H1 (cell line): ENCODE results near the gene HOGA1. TPM values are rescaled to one million over a fixed set of nuclear protein-coding genes. Genes with fewer than 3 reads are reported as not detected.

Source experiments
- BCL11A ChIP-seq, 2 experiments: IDR thresholded peaks; one replicate each; pipeline ENCODE4 v1.6.1; 2011; ENCODE audit warnings: low read depth in 2 of 2, low read length in 2 of 2, mild to moderate bottlenecking in 2 of 2
- HDAC2 ChIP-seq, 2 experiments: fragments of 300-600 bp in 1 of 2; sonication (generic) in 1 of 2; IDR thresholded peaks; 2 replicates each; pipeline ENCODE4 v1.6.1; 2011 to 2012; ENCODE audit warnings: low read depth in 2 of 2, low read length in 2 of 2, mild to moderate bottlenecking in 2 of 2, moderate library complexity in 2 of 2, borderline replicate concordance in 1 of 2, inconsistent platforms in 1 of 2
- JUND ChIP-seq: IDR thresholded peaks from 2 replicates; pipeline ENCODE4 v1.6.1; 2011; ENCODE audit warnings: mild to moderate bottlenecking, improper control_type of control experiment, low read length
- KDM4A ChIP-seq: IDR thresholded peaks from one replicate; pipeline ENCODE4 v1.7.1; 2012; ENCODE audit warnings: low read depth, mild to moderate bottlenecking, moderate library complexity, low read length, inconsistent platforms; ENCODE audit not compliant: severe bottlenecking
- SAP30 ChIP-seq: fragments of 300-600 bp; sonication (generic); IDR thresholded peaks from 2 replicates; pipeline ENCODE4 v1.7.1; 2012; ENCODE audit warnings: low read length, moderate library complexity, mild to moderate bottlenecking, inconsistent platforms; ENCODE audit not compliant: insufficient read depth, insufficient replicate concordance
- TBP ChIP-seq: IDR thresholded peaks from 2 replicates; pipeline ENCODE4 v1.6.1; 2011; ENCODE audit warnings: low read depth, low read length, improper control_type of control experiment
- polyA plus RNA-seq, 7 experiments: library from polyadenylated mRNA; depleted of rRNA in 3 of 7; stranded (reverse) in 5 of 7; unstranded in 2 of 7; fragments of >200 nt in 5 of 7; fragments of 200-250 nt in 2 of 7; gene quantifications; 1 replicate in 5 of 7; 2 replicates in 1 of 7; 4 replicates in 1 of 7; pipeline versions ENCODE4 v1.2.1 to v1.2.3, GENCODE V29; 2011 to 2013; ENCODE audit warnings: missing spikeins in 2 of 7, mixed read lengths in 2 of 7
- total RNA-seq: library from RNA; stranded (reverse); fragmentation: NEBNext Ultra II Directional; extraction: Animal tissue kit (Norgen Biotek cat#: 25700); gene quantifications from 2 replicates; pipeline ENCODE4 v1.2.1, GENCODE V29; 2021
- TF ChIP-seq, protein P1 (sequence below): fragments of 300-600 bp; sonication (generic); IDR thresholded peaks from 2 replicates; pipeline ENCODE4 v1.7.1; 2012; ENCODE audit warnings: low read length, moderate library complexity, mild to moderate bottlenecking, inconsistent platforms; ENCODE audit not compliant: insufficient replicate concordance

HOGA1 gene
- total and polyA plus RNA-seq, 2 of the 8 experiments (the other 6 are each of a cell fraction or from before 2014, with no cell fraction given) = 0.28 to 1.00 TPM

DNA sequence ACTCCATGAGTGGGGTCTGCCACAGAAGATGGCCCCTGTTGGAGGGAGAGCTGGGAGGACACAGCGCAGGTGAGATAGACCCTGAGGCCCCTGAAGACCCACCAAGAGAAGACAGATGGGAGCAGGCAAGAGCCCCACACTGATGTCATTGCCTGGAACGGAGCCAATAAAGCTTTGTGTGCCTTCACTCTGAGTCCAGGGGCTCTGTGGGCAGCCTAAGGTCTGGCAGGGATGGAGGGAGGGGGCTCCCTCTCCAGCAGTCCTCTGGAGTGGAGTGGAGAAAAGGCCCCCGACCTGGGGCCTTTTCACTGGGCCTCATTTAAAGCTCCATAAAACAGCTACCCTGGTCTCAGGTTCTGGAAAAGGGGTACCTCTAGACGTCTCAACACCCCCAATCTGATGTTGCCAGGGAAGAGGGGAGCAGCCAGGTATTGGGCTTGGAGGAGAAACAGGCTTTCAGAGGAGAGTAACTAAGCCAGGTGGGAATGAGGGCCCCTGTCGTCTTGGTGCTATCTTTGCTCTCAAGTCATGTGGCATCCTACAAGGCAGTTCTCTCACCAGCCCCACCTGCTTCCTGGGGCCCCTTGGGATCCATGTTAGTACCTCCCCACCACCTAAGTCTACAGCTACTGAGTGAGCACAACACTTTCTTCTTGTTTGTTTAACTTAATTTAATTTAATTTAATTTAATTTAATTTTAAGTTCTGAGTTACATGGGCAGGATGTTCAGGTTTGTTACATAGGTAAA is 6.7 kb downstream of the HOGA1 start (continued):
- TF ChIP-seq SAP30 = no peak
- TF ChIP-seq BCL11A (IDR thresholded peaks at IDR 0.05; ENCODE audit: low read depth in 2 of 2, low read length in 2 of 2) = no peak
- no peak for TF ChIP-seq JUND
- no peak for TF ChIP-seq TBP
- no peak for TF ChIP-seq KDM4A
- no peak for TF ChIP-seq HDAC2 (IDR thresholded peaks at IDR 0.05; ENCODE audit: borderline replicate concordance in 1 of 2, low read depth in 2 of 2, low read length in 2 of 2)
- TF ChIP-seq, protein P1, sequence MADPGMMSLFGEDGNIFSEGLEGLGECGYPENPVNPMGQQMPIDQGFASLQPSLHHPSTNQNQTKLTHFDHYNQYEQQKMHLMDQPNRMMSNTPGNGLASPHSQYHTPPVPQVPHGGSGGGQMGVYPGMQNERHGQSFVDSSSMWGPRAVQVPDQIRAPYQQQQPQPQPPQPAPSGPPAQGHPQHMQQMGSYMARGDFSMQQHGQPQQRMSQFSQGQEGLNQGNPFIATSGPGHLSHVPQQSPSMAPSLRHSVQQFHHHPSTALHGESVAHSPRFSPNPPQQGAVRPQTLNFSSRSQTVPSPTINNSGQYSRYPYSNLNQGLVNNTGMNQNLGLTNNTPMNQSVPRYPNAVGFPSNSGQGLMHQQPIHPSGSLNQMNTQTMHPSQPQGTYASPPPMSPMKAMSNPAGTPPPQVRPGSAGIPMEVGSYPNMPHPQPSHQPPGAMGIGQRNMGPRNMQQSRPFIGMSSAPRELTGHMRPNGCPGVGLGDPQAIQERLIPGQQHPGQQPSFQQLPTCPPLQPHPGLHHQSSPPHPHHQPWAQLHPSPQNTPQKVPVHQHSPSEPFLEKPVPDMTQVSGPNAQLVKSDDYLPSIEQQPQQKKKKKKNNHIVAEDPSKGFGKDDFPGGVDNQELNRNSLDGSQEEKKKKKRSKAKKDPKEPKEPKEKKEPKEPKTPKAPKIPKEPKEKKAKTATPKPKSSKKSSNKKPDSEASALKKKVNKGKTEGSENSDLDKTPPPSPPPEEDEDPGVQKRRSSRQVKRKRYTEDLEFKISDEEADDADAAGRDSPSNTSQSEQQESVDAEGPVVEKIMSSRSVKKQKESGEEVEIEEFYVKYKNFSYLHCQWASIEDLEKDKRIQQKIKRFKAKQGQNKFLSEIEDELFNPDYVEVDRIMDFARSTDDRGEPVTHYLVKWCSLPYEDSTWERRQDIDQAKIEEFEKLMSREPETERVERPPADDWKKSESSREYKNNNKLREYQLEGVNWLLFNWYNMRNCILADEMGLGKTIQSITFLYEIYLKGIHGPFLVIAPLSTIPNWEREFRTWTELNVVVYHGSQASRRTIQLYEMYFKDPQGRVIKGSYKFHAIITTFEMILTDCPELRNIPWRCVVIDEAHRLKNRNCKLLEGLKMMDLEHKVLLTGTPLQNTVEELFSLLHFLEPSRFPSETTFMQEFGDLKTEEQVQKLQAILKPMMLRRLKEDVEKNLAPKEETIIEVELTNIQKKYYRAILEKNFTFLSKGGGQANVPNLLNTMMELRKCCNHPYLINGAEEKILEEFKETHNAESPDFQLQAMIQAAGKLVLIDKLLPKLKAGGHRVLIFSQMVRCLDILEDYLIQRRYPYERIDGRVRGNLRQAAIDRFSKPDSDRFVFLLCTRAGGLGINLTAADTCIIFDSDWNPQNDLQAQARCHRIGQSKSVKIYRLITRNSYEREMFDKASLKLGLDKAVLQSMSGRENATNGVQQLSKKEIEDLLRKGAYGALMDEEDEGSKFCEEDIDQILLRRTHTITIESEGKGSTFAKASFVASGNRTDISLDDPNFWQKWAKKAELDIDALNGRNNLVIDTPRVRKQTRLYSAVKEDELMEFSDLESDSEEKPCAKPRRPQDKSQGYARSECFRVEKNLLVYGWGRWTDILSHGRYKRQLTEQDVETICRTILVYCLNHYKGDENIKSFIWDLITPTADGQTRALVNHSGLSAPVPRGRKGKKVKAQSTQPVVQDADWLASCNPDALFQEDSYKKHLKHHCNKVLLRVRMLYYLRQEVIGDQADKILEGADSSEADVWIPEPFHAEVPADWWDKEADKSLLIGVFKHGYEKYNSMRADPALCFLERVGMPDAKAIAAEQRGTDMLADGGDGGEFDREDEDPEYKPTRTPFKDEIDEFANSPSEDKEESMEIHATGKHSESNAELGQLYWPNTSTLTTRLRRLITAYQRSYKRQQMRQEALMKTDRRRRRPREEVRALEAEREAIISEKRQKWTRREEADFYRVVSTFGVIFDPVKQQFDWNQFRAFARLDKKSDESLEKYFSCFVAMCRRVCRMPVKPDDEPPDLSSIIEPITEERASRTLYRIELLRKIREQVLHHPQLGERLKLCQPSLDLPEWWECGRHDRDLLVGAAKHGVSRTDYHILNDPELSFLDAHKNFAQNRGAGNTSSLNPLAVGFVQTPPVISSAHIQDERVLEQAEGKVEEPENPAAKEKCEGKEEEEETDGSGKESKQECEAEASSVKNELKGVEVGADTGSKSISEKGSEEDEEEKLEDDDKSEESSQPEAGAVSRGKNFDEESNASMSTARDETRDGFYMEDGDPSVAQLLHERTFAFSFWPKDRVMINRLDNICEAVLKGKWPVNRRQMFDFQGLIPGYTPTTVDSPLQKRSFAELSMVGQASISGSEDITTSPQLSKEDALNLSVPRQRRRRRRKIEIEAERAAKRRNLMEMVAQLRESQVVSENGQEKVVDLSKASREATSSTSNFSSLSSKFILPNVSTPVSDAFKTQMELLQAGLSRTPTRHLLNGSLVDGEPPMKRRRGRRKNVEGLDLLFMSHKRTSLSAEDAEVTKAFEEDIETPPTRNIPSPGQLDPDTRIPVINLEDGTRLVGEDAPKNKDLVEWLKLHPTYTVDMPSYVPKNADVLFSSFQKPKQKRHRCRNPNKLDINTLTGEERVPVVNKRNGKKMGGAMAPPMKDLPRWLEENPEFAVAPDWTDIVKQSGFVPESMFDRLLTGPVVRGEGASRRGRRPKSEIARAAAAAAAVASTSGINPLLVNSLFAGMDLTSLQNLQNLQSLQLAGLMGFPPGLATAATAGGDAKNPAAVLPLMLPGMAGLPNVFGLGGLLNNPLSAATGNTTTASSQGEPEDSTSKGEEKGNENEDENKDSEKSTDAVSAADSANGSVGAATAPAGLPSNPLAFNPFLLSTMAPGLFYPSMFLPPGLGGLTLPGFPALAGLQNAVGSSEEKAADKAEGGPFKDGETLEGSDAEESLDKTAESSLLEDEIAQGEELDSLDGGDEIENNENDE = no peak
